Type B pancreatic cell (in vitro differentiated cells): ENCODE data around the gene PTPRQ. TPM values are rescaled to one million over a fixed set of nuclear protein-coding genes. Genes with fewer than 3 reads are reported as not detected.

Experiments used
- DNase-seq: peaks from one replicate; pipeline ENCODE4 v3.0.0; 2021; ENCODE audit warnings: mixed read lengths; ENCODE audit not compliant: unreplicated experiment; ENCODE audit errors: extremely low spot score
- H3K27ac Mint-ChIP-seq: 2 replicates; pipeline ENCODE4 v1.8.0; 2021; ENCODE audit warnings: mild to moderate bottlenecking, mixed read lengths
- H3K27me3 Mint-ChIP-seq: 2 replicates; pipeline ENCODE4 v1.8.0; 2021; ENCODE audit warnings: mixed read lengths
- H3K36me3 Mint-ChIP-seq: 2 replicates; pipeline ENCODE4 v1.8.0; 2021; ENCODE audit warnings: mixed read lengths
- H3K4me1 Mint-ChIP-seq: one replicate; pipeline ENCODE4 v1.8.0; 2021; ENCODE audit warnings: mixed read lengths; ENCODE audit not compliant: unreplicated experiment
- H3K4me3 Mint-ChIP-seq: 2 replicates; pipeline ENCODE4 v1.8.0; 2021; ENCODE audit warnings: mild to moderate bottlenecking, mixed read lengths
- H3K9me3 Mint-ChIP-seq: 2 replicates; pipeline ENCODE4 v1.8.0; 2021; ENCODE audit warnings: mixed read lengths
- total RNA-seq: library from RNA; stranded (reverse); gene quantifications from 2 replicates; pipeline ENCODE4 v1.2.1, GENCODE V29; 2021; ENCODE audit warnings: low replicate concordance
- TF ChIP-seq, protein P1 (sequence below): fragments of 200-600 bp; sonication (generic); conservative IDR thresholded peaks from 2 replicates; pipeline ENCODE4 v1.5.0; 2021; ENCODE audit warnings: antibody characterized with exemption, mild to moderate bottlenecking

Gene PTPRQ
- total RNA-seq, 1 donor from 2014 or later = 1.3 TPM

DNA sequence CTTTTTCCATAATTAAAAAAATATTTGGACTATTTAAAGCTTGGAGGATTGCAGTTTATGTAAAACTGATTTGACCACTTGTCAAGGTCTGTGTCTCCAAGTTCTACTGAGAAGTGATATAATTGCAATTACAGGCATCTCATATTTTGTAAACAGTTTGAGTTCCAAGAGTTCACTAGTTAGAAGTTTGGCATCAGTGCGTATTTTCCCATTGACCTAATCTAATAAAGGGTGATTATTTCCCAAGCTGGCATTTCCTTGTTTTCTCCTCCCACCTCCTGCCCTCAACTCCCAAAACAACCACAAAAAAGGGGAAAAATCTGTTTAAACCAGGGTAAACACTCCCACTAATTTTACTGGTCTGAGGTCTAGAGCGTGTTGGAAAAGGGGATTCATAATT lies 260.4 kb downstream of the PTPRQ start:
- Mint-ChIP-seq H3K27ac (no peak overlapping the region), H3K36me3 (peaks cover 4% of the 10 kb centered on the region), H3K27me3 (peaks cover 44% of the 10 kb centered on the region), H3K4me3 (no peak overlapping the region), H3K9me3 (no peaks in the 10 kb centered on the region), H3K4me1 (peaks cover 18% of the 10 kb centered on the region)
- TF ChIP-seq, protein P1, sequence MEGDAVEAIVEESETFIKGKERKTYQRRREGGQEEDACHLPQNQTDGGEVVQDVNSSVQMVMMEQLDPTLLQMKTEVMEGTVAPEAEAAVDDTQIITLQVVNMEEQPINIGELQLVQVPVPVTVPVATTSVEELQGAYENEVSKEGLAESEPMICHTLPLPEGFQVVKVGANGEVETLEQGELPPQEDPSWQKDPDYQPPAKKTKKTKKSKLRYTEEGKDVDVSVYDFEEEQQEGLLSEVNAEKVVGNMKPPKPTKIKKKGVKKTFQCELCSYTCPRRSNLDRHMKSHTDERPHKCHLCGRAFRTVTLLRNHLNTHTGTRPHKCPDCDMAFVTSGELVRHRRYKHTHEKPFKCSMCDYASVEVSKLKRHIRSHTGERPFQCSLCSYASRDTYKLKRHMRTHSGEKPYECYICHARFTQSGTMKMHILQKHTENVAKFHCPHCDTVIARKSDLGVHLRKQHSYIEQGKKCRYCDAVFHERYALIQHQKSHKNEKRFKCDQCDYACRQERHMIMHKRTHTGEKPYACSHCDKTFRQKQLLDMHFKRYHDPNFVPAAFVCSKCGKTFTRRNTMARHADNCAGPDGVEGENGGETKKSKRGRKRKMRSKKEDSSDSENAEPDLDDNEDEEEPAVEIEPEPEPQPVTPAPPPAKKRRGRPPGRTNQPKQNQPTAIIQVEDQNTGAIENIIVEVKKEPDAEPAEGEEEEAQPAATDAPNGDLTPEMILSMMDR = no peak
- no peak for DNase-seq

DNA sequence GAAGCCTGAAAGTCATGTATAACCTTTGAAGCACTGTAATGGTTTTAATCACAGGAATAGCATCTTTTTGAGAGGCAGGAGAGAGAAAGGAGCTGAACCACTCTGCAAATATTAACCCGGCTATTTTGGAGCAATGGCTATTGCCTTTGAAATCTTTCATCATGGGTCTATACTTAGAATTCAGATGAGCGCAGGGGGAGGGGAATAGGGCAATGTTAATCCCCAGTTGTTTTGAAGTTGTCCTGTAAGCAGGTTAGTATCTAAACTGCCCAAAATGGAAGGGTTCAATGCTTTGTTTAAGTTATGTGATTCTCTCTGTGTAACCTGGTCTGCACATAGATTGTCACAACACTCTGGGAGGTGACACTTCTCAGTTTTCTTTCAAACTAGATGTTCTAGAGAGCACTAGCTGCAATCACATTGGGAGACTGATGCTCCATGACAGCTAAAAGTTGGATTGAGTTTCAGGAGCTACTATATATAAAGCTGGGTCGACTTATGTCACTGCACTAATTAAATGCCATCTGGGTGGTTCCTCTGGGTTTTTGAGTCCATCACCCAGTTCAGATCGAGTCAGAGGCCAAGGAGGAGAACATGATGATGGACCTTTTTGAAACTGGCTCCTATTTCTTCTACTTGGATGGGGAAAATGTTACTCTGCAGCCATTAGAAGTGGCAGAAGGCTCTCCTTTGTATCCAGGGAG lies 263.2 kb downstream of the PTPRQ start, which contains the start of gene MYF6:
TSS of gene MYF6 (plus strand) at position 509 of the 704 bp plus-strand sequence. CDS start at position 595, 86 bp downstream.
- no peak for DNase-seq
- Mint-ChIP-seq H3K27ac (no peak within 1 kb of the TSS), H3K27me3 (peaks cover 64% of the 10 kb centered on the region), H3K4me3 (peak within 1 kb of the TSS; percentile 88), H3K4me1 (peaks cover 21% of the 10 kb centered on the region), H3K36me3 (peaks cover 4% of the 10 kb centered on the region), H3K9me3 (no peaks in the 10 kb centered on the region)
- TF ChIP-seq, protein P1 = no peak

DNA sequence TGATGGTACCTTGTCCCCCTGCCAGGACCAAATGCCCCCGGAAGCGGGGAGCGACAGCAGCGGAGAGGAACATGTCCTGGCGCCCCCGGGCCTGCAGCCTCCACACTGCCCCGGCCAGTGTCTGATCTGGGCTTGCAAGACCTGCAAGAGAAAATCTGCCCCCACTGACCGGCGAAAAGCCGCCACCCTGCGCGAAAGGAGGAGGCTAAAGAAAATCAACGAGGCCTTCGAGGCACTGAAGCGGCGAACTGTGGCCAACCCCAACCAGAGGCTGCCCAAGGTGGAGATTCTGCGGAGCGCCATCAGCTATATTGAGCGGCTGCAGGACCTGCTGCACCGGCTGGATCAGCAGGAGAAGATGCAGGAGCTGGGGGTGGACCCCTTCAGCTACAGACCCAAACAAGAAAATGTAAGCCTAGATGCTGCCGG lies 263.8 kb downstream of the PTPRQ start:
- Mint-ChIP-seq H3K36me3 (peaks cover 4% of the 10 kb centered on the region), H3K27ac (no peak overlapping the region), H3K9me3 (no peaks in the 10 kb centered on the region), H3K27me3 (peaks cover 68% of the 10 kb centered on the region), H3K4me3 (peak overlapping the region; percentile 88), H3K4me1 (peaks cover 21% of the 10 kb centered on the region)
- TF ChIP-seq, protein P1 = no peak
- no peak for DNase-seq

DNA sequence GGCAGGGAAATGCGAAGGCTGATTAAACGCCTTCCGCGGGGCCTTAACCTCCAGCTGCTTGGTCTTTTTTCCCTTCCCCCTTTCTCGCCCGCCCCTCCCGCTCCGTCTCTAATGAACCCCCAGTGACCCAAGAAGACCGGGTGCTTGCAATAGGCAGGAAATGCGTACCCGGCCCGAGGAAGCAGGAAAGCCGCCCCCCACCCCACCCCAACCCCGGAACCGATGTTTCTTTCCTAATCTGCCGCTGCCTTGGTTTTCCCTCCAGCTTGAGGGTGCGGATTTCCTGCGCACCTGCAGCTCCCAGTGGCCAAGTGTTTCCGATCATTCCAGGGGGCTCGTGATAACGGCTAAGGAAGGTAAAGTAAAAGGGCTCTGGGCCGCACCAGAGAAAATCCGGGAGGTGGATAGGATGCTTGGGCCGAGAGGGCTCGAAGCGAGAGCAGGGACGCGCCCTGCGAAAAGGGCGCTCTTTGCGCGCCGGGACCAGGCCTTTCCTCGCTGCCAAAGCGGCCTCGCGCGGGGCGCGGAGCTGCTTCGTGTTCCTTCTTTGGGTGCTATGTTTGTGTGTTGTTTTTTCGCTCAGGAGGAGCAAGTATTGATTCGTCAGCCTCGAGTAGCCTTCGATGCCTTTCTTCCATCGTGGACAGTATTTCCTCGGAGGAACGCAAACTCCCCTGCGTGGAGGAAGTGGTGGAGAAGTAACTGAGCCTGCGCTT lies 264.4 kb downstream of the PTPRQ start:
- H3K36me3 Mint-ChIP-seq = peaks cover 4% of the 10 kb centered on the region
- peaks cover 68% of the 10 kb centered on the region for H3K27me3 Mint-ChIP-seq
- DNase-seq = no peak
- TF ChIP-seq, protein P1 = no peak
- H3K4me3 Mint-ChIP-seq = peak overlapping the region; percentile 88
- H3K27ac Mint-ChIP-seq = peak overlapping the region; percentile 57
- peaks cover 18% of the 10 kb centered on the region for H3K4me1 Mint-ChIP-seq
- no peaks in the 10 kb centered on the region for H3K9me3 Mint-ChIP-seq

DNA sequence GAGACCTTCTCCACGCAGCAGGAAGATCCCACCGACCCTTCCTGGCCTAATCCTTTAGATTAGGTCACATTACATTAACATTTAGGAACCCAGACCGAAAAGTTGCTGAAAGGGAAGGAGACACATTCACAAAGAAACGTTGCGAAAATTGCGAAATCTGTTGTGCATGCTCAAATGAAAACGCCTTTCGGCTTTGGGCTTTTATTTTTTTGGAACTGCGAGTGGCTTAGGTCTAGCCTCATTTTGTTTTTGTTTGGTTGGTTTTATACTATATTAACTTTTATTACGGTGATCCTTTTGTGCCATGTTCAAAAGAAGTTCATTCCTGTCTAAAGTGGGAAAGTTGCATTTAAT lies 264.9 kb downstream of the PTPRQ start:
- DNase-seq = no peak
- Mint-ChIP-seq H3K9me3 (no peaks in the 10 kb centered on the region), H3K4me3 (peak overlapping the region; percentile 88), H3K27ac (peak overlapping the region; percentile 57), H3K36me3 (peaks cover 4% of the 10 kb centered on the region), H3K4me1 (peaks cover 22% of the 10 kb centered on the region), H3K27me3 (peaks cover 72% of the 10 kb centered on the region)
- TF ChIP-seq, protein P1 = no peak
